ENCODE data around the gene FAM217A. TPM values are rescaled to one million over a fixed set of nuclear protein-coding genes. Genes with fewer than 3 reads are reported as not detected.

FAM217A gene
- total RNA-seq, 4 donors from 2014 or later: not detected

DNA sequence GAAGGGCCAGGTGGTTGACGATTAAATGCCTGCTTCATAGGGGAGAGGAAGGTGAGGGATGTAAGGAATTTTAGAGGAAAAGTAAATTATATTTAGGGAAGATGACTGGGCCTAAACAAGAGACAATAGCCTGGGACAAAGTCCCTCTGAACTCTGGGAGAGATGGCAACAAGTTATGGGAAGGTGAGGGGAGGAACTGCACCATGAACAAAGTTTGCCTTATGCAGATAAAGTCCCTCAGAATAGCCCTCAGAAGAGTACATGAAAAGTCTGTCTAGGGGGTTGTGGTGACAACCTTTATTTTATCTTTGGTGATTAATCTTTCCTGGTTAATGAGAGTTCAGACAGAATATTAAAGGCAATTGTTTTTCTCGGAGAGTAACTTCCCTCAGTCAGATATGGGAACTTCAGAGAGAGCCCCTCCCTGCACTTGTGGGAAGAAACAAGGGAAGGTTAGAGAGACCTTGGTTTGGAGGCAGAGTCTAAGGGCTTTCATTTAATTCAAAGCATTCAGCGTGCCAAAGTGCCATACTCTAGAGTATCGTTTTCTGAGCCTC, 27.1 kb upstream of the FAM217A start:
- Histone ChIP-seq H3K4me3 (no peak overlapping the region), H3K4me1 (peaks cover 0 to 12% (median 0%) of the 10 kb centered on the region in 4 donors), H3K27ac (no peak overlapping the region), H3K9me3 (no peaks in the 10 kb centered on the region), H3K36me3 (no peaks in the 10 kb centered on the region), H3K27me3 (no peaks in the 10 kb centered on the region)
- TF ChIP-seq, protein P1, sequence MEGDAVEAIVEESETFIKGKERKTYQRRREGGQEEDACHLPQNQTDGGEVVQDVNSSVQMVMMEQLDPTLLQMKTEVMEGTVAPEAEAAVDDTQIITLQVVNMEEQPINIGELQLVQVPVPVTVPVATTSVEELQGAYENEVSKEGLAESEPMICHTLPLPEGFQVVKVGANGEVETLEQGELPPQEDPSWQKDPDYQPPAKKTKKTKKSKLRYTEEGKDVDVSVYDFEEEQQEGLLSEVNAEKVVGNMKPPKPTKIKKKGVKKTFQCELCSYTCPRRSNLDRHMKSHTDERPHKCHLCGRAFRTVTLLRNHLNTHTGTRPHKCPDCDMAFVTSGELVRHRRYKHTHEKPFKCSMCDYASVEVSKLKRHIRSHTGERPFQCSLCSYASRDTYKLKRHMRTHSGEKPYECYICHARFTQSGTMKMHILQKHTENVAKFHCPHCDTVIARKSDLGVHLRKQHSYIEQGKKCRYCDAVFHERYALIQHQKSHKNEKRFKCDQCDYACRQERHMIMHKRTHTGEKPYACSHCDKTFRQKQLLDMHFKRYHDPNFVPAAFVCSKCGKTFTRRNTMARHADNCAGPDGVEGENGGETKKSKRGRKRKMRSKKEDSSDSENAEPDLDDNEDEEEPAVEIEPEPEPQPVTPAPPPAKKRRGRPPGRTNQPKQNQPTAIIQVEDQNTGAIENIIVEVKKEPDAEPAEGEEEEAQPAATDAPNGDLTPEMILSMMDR (IDR thresholded peaks at IDR 0.05): no peak
- TF ChIP-seq POLR2A (IDR thresholded peaks at IDR 0.05): no peak
- no peak for DNase-seq

DNA sequence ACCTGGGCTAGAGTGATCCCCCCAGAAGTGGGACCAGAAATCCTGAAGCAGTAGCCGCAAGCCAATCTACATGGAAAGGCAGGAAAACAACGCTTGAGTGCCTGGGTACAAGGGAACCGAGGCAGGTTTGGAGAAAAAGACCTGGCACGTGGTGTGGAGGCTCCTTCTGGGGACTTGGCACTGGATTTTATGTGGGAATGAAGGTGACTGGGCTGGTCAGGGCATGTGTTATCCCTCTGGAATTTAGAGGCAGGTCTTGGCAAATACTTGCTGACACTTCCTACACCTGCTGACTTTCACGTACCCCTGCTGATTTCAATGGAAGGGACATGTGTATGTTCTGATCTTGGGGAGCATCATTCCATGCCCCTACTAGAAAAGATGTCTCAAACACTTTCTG, 25.0 kb upstream of the FAM217A start:
- TF ChIP-seq, protein P1 (IDR thresholded peaks at IDR 0.05): no peak
- no peak for TF ChIP-seq POLR2A (IDR thresholded peaks at IDR 0.05)
- Histone ChIP-seq H3K4me3 (no peak overlapping the region), H3K9me3 (no peaks in the 10 kb centered on the region), H3K36me3 (no peaks in the 10 kb centered on the region), H3K27me3 (no peaks in the 10 kb centered on the region), H3K4me1 (peaks cover 0 to 11% (median 0%) of the 10 kb centered on the region in 4 donors), H3K27ac (no peak overlapping the region)
- DNase-seq: no peak

DNA sequence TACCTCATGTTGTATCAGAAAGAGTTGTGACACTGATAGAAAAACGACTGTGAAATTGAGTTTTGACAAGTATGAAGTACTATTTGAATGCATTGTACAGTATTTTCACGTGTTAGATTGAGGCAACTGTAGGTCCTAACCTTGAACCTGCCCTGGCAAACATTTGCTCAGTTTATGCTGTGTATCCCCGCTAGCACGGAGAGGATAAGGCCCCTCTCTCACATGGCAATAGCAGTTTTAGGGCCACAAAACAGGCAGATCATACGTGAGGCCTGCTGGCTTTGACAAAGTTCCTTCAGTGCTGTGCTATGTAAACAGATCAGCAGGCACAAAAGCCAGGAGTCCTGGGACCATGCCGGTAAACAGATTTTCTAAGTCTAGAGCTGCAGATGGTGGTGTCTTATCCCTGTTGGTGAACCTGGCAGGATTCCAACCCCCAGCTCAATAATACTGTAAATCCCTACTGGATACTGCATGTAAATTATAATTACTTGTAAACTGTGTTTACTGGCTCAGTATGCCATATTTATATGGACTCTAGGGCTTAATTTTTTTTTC, 23.8 kb upstream of the FAM217A start:
- peaks cover 0 to 6% (median 0%) of the 10 kb centered on the region in 4 donors for H3K4me1 ChIP-seq
- TF ChIP-seq, protein P1 (IDR thresholded peaks at IDR 0.05): no peak
- no peak for TF ChIP-seq POLR2A (IDR thresholded peaks at IDR 0.05)
- no peaks in the 10 kb centered on the region for H3K36me3 ChIP-seq
- no peaks in the 10 kb centered on the region for H3K9me3 ChIP-seq
- H3K27me3 ChIP-seq: no peaks in the 10 kb centered on the region
- H3K4me3 ChIP-seq: no peak overlapping the region
- H3K27ac ChIP-seq: no peak overlapping the region
- no peak for DNase-seq

DNA sequence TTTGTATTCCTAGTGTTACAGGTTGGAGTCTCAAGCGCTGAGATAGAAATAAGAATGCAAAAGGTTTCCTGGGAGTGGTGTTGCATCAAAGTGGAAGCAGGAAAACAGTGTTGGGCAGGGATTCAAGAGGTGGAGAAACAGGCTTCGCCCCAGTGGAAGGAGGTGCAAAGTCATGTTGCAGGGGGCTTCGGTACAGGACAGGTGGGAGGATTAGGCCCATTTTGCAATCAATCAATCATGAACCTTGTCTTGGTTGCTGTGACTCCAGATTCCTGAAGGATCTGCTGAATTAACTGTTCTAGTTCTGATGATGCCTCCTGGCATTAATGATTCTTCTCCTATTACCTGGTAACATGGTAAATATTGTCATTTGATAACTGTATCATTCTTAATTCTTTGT, 22.4 kb upstream of the FAM217A start:
- TF ChIP-seq, protein P1 (IDR thresholded peaks at IDR 0.05): no peak
- no peak for TF ChIP-seq POLR2A (IDR thresholded peaks at IDR 0.05)
- no peak for DNase-seq

DNA sequence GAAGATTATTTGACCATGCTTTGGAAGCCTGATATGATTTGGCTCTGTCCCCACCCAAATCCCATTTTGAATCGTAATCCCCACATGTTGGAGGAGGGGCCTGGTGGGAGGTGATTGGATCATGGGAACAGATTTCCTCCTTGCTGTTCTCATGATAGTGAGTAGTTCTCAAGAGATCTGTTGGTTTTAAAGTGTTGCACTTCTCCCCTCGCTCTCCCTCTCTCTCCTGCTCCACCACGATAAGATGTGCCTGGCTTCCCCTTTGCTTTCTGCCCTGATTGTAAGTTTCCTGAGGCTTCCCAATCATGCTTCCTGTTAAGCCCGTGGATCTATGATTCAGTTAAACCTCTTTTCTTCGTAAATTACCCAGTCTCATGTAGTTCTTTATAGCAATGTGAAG, 21.7 kb upstream of the FAM217A start:
- Histone ChIP-seq H3K36me3 (no peaks in the 10 kb centered on the region), H3K4me3 (no peak overlapping the region), H3K27ac (no peak overlapping the region), H3K9me3 (no peaks in the 10 kb centered on the region), H3K4me1 (peaks cover 0 to 6% (median 0%) of the 10 kb centered on the region in 4 donors), H3K27me3 (no peaks in the 10 kb centered on the region)
- DNase-seq: no peak
- TF ChIP-seq POLR2A (IDR thresholded peaks at IDR 0.05): no peak
- TF ChIP-seq, protein P1 (IDR thresholded peaks at IDR 0.05): no peak

More for the DNA sequence above, 22.4 kb upstream of the FAM217A start:
- no peaks in the 10 kb centered on the region for H3K36me3 ChIP-seq
- peaks cover 0 to 6% (median 0%) of the 10 kb centered on the region in 4 donors for H3K4me1 ChIP-seq
- H3K27ac ChIP-seq: no peak overlapping the region
- no peak overlapping the region for H3K4me3 ChIP-seq
- H3K27me3 ChIP-seq: no peaks in the 10 kb centered on the region
- no peaks in the 10 kb centered on the region for H3K9me3 ChIP-seq
